Cortex of kidney (tissue), 1 donor: ENCODE results near the gene HMOX2.

Source experiments
- DNase-seq: peaks from one replicate; lab custom pipeline; 2025; lab: John Stamatoyannopoulos, UW

Gene HMOX2

DNA sequence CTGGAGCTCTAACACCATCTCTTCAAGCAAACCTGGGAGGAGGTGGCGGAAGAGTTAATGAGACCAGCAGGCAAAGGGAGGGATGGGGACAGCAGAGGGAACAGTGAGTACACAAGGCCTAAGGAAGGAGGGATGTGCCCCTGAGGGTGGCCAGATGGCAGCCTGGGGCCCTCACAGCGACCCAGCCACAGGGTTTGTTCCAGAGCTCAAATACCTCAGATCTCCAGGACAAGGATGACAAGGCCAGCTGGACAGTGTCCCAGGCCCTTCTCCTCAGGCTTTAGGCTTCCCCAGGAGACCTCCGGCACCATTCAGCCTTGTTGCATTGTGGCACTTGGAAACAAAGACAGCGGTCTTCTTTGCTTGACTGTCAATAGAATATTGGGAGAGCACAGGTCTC lies 47.5 kb downstream of the HMOX2 start:
- DNase-seq: no peak

DNA sequence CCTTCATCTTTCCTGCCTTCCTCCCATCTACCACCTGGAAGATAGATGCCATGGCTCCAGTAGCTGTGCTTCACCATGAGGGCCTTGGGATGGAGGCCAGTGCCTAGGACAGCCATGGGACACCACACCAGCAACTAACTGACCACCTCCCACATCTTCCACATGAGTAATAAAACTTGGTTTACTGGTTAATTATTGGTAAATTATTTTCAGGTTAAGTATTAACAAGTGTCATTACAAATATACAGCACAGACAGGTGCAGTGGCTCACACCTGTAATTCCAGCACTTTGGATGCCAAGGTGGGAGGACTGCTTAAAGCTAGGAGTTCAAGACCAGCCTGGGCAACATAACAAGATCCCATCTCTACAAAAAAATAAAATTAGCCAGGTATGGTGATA lies 48.4 kb downstream of the HMOX2 start:
- no peak for DNase-seq

DNA sequence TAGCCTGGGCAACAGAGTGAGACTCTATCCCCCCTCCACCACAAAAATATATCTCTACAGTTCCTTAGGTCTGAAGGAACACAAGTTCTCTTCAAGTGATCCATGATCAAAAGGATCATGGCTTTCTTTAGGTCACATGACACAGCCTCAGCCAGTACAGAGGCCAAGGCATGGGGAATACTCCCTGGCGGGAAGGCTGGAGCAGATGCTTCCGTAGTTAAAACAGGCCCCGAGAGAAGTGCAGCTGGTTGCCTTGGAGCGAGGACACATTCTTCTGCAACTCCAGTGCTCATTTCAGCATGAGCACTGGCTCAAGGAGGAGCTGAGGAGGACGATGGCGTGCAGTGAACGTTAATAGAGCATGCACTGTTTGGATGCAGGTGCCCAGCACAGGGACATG lies 48.9 kb downstream of the HMOX2 start:
- DNase-seq: no peak

DNA sequence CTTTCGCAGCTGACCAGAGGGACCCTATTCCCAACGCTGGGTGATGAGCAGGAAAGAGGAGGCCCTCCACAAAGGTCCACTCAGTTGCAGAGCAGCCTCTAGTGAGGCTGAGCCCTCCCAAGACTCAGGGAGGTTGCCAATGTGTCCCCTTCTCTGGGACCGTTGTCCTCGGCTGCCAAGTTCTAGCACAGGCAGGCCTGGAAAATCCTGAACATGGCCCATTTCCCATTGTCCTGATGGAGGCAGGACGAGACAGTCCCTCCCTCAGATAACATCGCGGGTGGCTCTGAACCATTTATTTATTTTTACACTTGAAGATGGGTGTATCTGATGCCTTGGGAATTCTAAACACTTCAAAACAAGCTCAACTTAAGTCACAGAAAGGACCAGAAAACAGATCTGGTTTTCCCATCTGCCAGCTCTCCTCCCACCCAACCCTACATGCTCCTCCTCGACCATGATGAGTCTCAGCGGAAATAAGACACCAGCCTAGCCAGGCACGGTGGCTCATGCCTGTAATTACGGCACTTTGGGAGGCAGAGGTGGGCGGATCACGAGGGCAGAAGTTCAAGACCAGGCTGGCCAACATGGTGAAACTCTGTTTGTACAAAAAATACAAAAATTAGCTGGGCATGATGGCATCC lies 49.6 kb downstream of the HMOX2 start:
- no peak for DNase-seq

DNA sequence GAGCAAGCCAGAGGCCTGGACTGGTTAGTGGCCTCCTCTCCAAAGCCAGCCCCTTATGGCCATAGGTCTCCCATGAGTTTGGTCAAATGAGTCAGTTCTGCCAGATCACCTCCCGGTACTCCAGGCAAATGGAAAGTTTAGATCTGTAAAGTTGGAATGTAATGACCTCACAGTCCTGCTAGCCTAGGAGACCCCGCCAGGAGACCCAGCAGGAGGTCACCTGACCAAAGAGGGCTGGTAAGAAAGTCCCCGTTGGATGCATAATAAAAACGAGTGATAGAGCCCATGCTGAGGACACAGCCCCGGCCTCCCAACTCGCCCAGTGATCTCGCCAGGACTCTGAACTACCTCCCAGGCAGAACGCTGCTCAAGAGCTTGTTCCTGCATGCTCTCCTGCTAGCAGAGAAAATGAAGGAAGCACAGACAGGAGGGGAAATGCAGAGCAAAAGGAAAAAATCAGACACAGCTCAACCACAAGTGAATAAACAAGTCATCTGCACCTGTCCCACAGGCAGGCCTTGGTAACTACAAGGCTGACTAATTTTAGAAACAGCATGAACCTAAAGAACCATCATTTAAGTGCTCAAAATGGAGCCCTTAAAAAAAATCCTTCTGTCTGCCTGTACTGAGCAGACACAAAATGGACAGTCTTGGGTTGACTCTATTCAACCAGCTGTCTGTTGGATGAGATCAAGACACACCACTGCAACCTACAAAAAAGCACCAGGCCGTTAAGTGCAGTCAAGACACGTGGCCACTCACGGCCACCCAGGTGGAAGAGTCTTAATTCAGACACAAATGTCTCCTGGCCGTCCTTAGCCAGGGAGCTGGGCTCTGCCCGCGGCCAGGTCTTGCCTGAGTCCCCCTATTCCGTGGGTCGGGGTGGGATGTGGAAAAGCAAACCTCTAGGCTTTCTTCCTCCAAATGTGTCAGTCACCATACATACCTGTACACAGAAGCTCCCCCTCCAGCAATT lies 53.2 kb downstream of the HMOX2 start:
- no peak for DNase-seq

DNA sequence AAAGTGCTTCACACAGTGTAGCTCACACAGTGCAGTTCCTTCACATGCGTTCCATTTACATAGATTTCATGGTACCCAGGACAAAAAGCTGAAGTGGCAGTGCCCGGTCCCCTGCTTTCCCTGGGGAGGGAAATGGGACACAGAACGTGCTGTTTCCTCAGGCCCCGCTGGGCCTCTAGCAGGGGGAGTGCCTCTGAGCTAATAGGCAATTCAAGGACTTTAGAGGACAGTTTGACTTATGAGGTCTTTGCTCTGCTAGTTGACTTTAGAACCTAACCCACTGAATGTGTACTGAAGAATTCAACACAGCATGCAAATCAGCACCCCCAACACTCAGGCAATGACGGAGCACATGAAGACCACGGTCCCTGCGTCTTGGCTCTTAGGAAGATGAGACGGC lies 55.6 kb downstream of the HMOX2 start:
- no peak for DNase-seq

DNA sequence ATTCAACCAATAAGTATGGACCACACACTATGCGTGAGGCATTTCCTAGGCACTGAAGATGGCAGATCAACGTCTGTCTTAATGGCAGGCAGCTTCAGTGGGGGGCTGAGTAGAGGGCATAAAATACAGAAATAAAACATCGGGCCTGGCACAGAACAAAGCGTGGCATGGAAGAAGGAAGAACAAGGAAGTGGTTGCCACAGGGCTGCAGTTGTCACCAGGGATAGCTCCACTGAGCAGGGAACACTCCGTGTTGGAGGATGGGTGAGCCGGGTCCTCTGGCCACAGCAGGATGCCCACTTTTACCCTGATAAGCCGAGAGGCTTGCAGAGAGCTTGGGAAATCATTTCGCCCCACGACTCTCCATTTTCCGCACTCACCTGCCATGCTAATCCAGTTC lies 56.0 kb downstream of the HMOX2 start:
- no peak for DNase-seq

DNA sequence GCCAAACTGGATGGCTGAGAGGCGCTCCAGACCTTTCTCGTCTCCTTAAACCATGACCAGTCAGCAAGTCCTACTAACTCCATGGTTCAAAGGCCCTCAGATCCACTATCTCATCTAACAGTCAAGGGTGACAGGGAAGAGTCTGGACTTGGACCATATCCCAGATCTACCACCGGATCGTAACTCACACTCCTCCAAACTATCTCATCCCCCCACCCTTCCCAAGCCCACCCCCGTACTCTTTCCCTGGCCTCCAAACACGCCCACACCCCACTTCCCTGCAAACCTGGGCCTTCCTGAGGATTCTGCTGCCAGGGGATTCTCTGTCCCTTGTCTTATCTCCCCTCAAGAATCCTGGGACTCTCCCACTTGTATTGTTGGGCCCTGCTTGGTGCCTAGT lies 57.3 kb downstream of the HMOX2 start:
- no peak for DNase-seq

DNA sequence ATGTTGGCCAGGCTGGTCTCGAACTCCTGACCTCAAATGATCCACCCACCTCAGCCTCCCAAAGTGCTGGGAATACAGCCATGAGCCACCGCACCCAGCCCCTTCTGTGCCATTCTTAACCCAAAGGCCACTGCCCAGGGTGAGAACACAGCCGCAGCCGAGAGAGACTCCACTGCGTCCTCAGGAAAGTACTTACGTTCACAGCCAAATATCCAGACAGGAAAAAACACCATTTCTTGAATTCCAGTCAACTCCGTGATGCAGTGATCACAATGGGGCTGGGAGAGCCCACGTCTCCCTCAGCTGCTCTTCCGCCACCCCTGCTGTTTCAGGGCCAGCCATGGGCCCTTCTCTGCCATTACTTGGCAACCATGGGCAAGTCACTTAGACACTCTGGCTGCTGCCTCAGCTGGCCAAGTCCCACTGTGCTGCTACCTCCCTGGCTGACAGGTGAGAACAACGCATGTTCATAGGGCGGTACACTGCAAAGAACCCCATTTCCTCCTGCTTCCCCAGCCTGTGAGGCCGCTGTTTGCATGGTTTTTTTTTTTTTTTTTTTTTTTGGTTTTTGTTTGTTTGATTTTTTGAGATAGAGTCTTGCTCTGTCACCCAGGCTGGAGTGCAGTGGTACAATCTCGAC lies 58.1 kb downstream of the HMOX2 start:
- no peak for DNase-seq

DNA sequence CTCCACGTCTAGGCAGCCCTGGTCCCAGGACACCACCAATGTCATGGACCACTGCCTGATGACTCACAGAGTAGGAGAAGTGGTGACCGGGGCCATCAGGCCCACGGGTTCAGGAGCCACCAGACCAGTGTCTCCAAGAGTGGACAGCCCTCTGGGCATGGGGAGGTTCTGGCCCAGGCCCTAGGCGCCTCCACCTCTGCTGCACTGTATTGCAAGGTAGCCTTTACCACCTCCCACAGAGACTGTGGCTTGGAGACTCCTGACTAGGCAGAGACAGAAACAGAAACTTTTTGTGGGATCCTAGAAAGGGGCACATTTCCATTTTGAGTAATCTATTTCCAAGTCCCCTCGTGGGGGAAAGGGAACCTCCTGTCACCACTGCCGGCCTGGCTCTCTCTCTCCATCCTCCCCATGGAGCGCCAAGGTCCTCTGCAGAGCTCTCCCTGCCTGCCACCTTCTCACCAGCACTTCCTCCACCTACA lies 59.5 kb downstream of the HMOX2 start:
- no peak for DNase-seq

DNA sequence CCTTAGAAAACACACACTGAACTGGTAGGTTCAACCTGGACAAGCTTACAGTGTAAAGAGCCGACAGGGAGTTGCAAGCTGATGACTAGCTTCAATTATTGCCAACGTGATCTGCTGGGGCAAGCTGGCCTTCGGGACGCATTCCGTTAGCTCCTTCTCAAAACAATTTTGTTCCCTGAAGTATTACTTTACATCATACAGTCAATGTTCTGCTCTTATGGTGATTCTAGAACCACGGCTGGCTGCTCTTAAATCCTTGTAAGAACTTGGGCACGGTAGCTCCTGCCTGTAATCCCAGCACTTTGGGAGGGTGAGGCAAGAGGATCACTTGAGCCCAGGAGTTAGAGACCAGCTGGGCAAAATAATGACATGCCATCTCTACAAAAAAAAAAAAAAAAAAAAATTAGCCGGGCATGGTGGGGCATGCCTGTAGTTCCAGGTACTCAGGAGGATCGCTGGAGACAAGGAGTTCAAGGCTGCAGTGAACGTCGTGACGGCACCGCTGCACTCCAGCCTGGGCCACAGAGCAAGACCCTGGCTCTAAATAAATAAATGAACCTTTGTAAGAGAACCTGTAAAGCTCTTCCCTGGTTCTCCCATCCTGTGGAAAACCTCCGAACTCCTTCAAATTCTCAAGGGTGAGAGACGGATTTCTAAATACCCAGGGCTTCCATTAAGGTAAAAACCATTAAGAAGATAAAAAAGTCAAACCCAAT lies 60.4 kb downstream of the HMOX2 start:
- DNase-seq: no peak

DNA sequence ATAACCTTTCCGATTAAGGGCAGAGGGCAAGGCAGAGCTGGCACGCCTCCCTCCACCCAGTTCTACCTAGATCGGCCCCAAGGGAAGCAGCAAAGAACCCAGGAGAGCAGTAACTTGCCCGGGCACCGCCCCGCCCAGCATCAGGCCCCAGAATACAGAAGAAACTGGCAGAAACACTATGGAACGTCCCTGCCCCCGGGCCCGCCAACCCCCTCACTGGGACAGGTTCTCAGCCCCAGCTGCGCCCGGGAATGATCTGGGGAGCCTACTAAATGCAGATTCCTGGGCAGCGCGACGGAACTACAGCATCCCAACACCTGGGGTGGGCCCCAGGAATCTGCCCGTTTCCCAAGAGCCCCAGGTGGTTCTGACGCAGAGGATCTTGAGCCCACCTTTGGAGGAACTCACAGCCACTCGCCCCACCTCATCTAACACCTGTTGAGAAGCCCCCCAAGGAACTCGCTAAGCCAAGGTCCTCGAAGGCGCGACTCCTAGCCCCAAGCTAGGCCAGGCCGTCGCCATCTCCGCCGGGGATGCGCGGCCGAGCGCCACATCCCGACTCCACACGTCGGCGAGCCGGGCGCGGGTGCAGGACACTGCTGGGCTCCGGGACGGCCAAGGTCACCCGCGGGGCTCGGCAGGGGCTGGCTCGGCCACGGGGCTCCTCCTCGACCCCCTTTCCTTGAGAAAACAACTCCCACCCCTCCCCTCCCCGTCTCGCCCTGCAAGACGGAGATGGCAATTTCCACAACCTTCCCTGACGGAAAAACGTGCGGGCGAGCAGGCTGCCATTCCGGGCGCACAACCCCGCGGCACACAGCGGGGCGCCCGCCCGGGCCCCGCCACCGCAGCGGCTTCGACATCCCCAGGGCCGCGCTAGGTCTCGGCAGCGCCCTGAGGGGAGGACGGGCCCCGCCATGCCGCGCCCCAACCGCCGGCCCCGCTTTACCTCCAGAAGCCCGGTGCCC lies 61.5 kb downstream of the HMOX2 start:
- DNase-seq: no peak

DNA sequence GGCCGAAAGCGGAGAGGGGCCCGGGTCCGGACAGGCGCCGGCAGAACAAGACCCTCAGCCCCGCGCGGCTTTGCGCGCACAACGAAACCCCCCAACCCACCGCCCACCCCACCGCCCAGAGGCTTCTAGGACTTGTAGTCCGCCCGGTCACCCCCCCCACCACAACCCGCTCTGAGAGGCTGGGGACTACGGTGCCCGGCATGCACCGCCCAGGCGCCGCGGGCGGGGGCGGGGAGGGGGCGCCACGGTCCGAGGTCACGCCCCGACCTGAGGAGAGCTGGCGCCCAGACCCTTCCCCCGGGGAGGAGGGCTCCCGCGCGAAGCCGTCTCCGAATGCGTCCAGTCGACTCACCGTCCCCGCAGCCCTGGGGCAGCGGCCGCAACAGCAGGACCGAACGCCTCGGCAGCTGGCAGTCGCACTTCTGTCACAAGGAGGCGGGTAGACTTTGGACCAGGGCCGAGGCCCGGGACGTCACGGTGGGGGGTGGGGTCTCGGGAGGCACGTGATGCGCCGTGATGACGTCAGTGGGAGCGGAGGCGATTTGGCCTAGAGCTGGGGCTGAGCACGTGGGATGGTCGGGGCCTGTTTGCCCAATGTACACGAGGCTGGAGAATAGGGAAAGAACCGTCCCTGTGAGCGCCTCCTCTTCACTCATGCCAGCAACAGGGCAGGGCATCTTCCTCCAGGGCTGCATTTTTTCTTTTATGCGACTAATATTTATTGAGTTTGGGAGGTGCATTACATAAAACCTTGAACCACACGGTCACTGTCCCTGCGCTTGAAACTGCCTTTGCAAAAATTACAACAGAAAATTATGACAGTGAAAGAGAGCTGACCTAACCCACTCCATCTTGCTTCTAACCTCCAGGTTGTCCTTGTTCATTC lies 62.4 kb downstream of the HMOX2 start, which contains the start of gene CDIP1:
Gene CDIP1 (minus strand): TSS at position 424 of the 886 bp plus-strand sequence. CDS start 24,643 bp downstream, outside the sequence.
- no peak for DNase-seq

DNA sequence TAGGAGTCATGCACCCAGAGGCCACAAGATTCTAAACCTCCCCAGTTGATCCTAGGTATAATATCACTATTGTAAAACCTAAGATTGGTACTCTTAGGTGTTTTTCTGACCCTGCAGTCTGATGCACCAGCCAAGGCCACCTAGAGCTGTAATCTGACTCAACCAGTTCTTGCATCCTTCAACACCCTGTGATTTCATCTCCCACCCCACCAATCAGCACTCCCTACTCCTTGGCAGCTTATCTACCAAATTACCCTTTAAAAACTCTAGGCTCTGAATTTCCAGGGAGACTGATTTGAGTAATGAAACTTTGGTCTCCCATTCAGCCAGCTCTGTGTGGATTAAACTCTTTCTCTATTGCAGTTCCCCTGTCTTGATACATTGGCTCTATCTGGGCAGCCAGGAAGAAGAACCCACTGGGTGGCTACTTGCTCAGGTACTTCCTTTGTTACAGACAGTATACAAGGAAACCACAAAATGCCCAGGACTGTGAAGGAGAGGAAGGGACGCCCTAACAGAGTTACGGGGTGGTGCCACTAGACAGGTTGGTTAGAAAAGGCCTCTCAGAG lies 63.6 kb downstream of the HMOX2 start:
- no peak for DNase-seq

DNA sequence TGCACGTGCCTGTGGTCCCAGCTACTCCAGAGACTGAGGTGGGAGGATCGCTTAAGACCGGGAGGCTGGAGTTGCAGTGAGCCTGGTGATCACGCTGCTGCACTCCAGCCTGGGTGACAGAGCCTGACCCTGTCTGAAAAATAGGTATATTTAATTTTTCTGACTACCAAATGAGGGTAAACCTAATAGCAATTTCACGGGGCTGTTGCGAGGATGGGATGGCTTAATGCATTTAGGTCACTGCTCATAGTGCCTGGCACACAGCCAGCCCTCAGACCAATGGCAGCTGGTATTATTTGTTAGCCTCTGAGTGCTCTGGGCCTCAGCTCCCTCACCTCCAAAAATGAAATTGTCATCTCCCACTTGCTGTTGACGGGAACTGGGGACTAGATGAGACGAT lies 68.3 kb downstream of the HMOX2 start:
- DNase-seq: no peak

DNA sequence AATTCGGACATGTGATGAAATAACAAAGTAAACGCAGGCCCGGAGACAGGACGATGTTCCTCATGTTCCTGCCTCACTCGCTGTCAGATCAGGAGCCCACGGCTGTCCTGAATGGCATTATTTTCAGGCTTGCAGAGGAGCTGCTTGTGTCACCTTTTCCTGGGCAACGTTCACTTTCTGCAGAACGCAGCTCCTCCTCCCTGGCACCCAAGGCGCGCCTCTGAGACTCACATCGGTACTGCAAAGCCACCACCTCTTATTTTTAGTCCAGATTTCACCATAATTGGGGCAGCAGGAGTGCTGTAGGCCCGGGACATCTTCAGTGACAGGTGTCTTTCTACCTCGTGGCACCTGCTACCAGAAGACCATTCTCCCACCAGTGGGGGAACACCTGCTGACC lies 71.9 kb downstream of the HMOX2 start:
- DNase-seq: no peak

DNA sequence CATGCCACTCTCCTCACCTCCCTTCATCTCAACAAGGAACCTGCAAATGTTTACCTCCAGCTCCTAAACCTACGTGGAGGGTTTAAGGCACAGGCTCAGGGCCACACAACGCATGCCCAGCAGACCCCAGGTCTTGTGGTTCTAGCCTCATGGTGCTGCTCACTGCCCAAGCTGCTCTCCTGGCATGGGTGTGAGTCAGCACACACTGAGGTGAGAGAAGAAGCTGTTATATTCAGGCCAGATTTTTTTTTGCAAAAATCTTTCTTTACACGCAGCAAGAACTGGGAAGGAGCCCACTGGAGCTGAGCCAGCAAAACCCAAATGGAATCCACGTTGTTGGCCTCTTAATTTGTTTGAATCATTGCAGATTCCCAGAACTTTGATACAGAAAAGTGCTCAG lies 74.4 kb downstream of the HMOX2 start:
- no peak for DNase-seq

DNA sequence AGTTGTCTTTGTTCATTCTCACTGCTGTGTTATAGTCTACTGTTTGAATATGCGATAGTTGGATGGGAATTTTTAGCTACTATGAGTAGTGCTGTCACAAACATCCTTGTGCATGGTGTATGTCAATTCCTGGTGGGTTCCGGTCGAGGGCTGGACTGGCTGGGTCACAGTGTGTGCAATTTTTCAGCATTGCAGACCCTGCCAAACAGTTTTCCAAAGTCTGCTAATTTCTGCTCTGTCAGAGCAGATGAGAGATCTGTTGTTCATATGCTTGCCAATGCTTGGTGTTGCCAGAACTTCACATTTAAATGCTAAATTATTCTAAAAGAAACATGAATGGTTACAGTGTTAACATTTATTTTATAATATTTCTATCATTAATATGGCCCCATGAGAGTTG lies 76.3 kb downstream of the HMOX2 start:
- DNase-seq: no peak

DNA sequence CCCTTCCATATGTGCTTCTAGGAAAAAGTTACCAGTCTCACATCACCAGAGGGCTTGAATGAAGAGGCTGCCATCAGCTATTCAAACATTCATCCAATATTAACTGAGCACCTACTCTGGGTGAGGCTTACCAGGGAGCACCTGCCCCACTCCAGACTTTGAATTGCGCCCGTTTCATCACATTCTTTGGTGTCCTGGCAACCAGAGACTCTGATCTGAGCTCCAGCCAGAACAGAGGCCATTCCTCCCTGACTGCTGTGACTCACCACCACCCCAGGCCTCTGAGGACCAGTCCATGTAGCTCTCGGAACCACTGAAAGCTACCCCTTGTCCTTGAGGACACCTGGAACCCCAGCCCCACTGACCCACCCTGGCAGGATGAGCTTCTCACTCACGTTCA lies 79.9 kb downstream of the HMOX2 start, which contains the start of gene C16orf96:
Gene C16orf96 (plus strand): TSS at position 229 of the 400 bp plus-strand sequence. CDS start 150 bp downstream, at position 379.
- DNase-seq: no peak
